GM18868 (cell line): ENCODE results near the gene ARHGAP9.
A peak's percentile ranks its signal among the peaks of the same experiment; 100 is the strongest.

Experiments used
- ATAC-seq: cut with Tn5 transposase; IDR thresholded peaks from one replicate; pipeline ENCODE4 v1.9.1; 2021; ENCODE audit warnings: mild to moderate bottlenecking, moderate library complexity; ENCODE audit not compliant: unreplicated experiment

The ARHGAP9 gene

DNA sequence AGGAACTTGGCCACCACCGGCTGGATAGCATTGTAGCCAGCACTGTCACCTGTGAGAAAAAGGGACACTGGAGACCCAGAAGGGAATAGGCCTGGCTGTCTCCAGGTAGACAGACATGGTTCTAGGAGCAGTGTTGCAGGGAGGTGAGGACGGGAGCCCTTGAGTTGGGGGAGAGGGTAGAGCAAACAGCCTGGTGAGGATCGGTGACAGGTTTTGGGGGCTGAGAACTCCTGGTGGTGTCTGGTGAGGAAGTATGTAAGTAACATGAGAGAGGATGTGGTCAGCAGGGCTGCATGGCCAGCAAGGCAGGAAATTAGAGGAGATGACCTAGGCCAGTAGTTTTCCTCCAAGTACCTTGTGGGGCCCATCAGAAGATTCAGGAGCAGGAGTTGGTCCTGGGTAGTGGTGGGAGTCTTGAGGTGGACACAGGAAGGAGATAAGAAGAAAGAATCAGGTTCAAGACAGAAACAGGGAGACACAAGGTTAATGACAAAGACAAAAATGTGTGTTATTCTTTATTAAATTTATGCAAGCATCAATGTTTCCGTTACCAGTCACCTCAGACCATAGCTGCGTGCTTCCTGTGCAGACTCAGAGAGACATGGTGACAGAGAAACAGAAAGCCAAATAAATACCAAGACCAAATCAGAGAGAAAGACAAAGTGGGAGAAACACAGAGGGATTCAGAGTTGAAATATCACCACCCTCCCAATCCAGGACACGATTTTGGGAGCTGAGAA, at the start of gene ARHGAP9:
Gene ARHGAP9, minus strand, starts transcription at position 491 of the 740 bp plus-strand sequence. Its CDS starts 460 bp downstream, at position 31.
- ATAC-seq: peak; percentile 30

DNA sequence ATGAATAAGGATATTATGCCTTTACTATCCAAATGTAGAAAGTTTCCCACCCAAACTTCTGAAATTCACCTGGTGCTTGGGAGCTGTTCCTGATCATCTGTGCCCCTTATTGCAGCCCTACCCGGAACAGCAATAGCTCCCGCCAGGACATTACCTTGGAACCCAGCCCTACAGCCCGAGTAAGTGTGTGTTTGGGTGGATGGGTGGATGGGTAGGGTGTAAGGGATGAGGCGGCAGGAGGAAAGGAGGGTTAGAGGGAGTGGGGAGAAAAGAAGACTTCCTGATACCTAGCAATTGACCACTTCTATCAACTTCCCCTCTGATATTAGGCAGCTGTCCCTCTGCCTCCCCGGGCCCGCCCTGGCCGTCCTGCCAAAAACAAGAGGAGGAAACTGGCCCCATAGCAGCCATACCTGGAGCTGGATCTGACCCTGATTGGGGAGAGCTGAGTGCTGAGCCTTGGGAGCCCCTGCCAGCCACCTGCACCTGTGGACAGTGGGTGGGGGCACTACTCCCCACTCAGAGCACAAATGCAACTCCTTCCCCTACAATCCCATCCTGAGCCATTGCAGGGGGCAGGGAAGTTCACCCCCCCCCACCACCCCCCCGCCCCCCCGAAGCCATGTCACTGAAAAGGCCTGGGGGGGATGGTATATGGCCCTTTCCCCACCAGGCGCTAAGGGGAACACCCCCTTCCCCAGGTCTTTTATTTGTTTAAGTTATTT, 49.3 kb upstream of the ARHGAP9 start:
- ATAC-seq: no peak

DNA sequence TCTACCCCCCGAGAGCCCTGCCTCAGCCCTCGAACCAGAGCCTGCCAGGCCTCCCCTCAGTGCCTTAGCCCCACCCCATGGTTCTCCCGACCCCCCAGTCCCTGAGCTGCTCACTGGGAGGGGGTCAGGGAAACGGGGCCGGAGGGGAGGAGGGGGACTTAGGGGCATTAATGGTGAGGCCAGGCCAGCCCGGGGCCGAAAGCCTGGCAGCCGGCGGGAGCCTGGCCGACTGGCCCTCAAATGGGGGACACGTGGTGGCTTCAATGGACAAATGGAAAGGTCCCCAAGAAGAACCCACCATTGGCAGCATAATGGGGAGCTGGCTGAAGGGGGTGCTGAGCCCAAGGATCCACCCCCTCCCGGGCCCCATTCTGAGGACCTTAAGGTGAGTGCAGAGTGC, 48.5 kb upstream of the ARHGAP9 start:
- ATAC-seq: no peak

DNA sequence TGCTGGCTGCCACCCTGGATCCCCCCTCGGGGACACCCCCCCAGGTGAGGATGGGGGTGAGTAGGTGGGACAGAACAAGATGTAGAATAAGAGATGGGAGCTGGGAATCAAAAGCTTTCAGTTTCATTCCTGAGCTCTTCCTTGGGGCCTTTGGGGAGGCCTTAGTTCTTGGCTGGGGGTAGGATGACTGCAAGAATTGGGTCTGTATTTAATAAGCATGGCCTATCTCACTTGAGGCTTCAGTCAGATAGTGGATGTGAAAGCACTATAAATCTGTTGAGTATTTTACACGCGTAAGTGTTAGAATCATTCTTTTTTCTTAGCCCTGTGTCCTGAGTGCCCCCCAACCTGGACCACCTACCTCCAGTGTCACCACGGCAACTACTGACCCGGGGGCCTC, 47.5 kb upstream of the ARHGAP9 start:
- no peak for ATAC-seq

DNA sequence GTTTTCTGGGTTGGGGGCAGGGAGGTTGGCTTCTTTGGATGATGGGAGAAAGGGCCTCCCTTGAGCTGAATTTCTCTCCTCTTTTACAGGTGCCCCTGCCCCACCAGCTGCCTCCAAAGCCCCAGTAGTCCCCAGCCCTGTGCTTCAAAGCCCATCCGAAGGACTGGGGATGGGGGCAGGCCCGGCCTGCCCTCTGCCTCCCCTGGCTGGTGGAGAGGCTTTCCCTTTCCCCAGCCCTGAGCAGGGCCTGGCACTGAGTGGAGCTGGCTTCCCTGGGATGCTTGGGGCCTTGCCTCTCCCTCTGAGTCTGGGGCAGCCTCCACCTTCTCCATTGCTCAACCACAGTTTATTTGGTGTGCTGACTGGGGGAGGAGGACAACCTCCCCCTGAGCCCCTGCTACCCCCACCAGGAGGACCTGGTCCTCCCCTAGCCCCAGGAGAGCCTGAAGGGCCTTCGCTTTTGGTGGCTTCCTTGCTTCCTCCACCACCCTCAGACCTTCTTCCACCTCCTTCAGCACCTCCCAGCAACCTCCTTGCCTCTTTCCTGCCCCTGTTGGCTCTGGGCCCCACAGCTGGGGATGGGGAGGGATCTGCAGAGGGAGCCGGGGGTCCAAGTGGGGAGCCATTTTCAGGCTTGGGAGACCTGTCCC, 46.9 kb upstream of the ARHGAP9 start:
- no peak for ATAC-seq

DNA sequence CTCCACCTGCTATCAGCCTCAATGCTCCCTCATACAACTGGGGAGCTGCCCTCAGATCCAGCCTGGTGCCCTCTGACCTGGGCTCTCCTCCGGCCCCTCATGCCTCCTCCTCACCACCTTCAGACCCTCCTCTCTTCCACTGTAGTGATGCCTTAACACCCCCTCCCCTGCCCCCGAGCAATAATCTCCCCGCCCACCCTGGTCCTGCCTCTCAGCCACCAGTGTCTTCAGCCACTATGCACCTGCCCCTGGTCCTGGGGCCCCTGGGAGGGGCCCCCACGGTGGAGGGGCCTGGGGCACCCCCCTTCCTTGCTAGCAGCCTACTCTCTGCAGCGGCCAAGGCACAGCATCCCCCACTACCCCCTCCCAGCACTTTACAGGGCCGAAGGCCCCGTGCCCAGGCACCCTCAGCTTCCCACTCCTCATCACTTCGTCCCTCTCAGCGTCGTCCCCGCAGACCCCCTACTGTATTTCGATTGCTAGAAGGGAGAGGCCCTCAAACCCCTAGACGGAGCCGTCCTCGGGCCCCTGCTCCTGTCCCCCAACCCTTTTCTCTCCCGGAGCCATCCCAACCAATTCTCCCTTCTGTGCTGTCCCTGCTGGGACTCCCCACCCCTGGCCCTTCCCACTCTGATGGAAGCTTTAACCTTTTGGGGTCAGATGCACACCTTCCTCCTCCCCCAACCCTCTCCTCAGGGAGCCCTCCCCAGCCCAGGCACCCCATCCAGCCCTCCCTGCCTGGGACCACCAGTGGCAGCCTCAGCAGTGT, 46.1 kb upstream of the ARHGAP9 start:
- no peak for ATAC-seq

DNA sequence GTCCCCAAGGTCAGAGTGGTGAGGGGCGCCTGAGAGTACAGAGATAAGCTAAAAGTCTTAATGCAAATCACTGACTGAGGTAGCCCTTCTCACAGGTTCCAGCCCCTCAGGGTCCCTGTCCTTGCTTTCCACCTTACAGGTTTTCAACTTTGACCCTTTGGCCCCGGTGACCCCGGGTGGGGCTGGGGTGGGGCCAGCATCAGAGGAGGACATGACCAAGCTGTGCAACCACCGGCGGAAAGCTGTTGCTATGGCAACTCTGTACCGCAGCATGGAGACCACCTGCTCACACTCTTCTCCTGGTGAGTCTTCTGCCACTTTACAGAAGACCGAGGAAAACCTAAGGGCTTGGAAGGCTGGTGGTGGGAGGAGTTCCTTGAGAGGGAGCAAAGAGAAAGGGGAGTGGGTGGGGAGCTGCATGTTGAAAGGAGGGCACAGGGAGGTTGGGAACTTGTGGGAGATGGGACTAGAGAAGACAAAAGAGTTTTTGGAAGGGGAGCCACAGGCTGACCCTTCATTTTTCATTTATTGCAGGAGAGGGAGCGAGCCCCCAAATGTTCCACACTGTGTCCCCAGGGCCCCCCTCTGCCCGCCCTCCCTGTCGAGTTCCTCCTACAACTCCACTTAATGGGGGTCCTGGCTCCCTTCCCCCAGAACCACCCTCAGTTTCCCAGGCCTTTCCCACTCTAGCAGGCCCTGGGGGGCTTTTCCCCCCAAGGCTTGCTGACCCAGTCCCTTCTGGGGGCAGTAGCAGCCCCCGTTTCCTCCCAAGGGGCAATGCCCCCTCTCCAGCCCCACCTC, 45.3 kb upstream of the ARHGAP9 start:
- no peak for ATAC-seq

DNA sequence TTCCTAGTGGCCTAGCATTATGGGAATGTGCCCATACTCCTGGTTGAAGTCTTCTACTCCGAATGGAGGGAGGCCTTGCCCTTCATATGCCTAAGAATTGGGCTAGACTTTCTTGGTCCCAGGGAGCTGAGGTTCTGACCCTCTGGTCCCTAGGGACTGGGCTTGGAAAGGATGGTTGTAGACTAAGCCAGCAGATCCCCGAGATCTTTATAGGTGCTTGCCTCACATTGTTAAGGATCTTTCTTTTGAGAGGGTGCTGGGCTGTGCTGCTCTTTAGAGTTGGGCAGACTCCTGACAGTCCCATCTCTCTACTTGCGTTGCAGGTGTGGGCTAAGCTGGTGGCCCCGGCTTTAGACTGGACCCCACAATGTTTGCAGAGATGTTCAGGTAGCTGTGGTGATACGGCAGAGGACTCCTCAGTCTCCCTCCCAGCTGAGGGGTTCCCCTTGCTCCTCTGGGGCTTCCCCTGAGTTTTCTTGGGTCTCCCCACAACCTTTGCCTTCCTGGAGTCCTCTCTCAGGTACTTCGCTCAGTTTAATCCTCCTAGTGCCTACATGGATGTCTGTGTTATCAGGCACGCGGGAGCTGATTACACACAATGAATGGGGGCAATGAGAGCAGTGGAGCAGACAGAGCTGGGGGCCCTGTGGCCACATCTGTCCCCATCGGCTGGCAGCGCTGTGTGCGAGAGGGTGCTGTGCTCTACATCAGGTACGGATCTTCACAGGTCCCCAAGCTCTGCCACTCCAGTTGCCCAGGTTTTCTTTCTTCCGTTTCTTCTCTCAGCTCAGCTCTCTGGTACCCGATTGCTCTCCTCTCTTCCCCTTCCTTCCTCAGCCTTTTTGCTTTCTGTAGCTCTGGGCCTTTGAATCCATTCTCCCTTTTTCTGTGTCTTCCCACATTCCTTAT, 44.3 kb upstream of the ARHGAP9 start:
- ATAC-seq: no peak

DNA sequence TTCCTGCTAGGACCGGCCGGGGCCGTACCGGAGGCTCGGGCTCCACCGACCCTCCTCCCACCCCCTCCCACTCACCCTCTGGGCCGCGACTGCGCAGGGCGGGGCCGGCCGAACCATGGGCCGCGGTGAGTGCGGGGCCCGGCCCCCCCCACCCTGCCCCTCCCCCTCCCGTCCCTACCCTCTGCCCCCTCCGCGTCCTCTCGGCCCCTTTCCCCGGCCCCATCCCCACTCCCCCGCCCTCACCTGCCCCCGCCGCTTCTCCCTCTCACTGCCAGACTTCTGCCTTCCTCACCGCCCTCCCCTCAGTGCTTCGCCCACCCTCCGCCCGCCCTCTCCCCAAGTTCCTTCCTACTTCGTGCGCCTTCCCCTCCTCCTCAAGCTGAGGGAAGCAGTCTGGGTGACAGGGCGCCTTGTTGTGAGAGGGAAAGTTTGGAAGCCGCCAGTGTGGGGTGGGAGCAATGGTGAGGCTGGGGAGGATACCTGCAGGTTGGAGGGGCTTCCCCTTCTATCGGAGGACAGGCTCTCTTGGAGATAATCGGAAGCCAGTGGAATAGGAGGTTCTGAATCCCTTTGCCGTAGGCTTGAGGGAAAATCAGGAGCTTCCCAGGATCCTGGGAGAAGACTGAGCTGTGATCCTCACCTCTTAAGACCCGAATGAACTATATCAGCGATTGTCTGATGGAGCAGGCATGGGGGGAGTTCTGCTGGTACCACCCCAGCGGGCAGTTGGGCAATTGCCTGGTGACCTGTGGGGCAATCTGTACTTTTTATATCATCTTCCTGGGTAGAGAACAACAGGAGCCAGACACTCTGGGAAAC, 43.4 kb upstream of the ARHGAP9 start:
- no peak for ATAC-seq

DNA sequence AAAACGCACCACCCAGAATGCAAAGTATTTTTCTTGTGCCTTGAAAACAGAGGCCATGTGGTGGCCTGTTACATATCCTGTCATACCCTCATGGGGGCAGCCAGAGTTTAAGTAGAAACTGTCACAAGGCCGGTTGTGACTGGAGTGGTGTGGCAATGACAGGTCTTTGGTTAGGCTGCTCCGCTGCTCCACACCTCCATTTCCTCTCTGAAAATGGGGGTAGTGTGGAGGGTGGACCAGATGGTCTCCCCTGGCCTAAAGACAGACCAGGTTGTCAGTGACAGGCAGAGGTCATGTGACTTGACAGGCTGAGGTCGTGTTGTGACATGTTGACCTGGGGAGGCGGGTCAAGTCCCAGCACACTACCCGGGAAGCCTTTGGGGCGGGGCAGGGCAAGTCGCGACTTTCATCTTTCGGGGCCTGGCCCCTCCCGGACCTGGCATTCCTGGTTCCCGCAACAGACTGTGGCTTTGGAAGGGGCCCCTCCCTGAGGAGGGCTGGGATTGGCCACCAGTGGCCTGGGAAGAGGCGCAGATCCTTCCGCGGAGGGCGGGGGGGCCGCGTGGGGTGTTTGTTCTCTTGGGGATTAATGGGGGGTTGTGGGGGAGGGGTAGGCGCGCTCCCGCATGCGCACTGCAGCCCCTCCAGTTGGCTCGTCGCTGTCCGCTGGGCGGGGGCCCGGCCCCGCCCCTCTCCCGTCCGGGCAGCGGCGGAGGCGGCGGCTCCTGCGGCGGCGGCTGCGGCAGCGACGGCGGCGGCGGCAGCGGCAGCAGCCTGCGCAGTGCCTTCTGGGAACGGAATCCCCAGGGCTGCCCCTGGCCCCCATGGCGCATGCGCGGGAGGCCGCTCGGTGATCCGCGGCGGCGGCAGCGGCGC, 42.6 kb upstream of the ARHGAP9 start, which contains the start of gene MBD6:
Gene MBD6, plus strand, starts transcription at position 814 of the 876 bp plus-strand sequence. CDS start 1,480 bp downstream, outside the sequence.
- peak; percentile 34 for ATAC-seq

DNA sequence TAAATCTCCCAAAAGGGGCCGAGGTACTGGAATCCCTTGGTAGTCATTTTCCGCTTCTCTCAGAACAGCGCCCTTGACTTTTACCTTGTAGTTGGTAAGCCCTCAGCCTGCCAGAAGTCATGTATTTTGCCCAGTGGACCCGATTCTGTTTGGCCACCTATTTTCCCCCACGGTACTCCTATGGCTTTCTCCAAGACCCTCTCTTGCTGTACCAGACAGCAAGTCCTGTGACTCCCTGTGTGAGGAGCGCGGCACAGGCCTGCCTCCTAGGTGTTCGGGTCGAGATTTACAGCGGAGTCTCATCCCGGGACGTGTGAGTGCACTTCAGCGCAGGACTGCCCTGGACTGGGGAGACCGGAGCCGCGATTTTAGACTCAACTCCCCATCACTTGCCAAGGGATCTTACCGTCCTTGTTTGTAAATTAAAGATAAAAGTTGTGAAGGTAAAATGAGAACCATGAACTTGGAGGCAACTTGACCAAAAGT, 41.9 kb upstream of the ARHGAP9 start:
- ATAC-seq: no peak

DNA sequence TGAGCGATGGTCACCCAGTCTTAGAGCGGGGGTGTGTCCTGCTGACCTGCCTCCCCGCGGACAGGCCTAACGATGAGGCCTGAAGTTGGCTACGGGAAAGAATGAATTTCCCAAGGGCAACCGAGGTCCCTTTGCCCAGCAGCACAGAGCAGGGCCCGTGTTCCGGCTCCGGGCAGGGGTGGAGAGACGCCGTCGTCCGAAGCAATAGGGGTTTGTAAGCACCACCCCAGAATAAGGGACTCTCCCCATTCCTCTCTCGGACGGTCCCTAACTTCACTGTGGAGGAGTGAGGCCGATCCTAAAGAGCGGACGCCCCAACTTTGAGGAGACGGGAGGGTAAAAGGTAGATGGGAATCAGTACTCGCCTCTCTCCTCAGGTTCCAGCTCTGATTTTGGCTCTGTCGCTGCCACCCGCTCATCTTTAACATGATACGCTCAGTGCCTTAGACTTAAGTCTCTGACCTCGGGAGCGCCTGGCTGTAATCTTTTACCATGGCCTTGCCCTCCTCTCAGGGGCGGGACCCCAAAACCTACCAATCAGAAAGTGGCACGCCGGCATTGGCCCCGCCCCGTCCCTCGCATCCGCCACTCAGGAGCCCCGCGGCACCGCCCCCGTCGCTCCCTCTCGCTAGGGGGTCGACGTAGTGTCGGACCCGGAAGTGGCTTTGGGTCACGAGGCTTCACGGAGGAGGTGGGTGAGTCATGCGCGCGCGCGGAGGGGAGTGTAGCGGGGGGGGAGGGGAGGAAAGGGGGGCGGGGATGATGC, 40.6 kb upstream of the ARHGAP9 start, which contains the start of gene DDIT3:
Gene DDIT3, minus strand, starts transcription at position 462 of the 766 bp plus-strand sequence. CDS start 3,108 bp downstream, outside the sequence.
- peak; percentile 78 for ATAC-seq

DNA sequence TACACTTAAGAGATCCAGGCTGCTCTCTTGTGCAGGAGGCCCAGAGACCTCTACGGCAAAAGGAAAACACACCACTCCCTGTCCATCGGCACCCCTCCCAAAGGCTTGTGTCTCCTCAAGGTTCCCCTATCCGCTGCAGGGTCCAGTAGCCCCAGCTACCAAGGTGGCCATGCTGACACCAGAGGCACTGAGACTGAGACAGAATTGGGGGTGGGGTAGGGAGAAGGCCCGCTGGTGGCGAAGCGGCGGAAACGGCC, 40.1 kb upstream of the ARHGAP9 start:
- no peak for ATAC-seq

DNA sequence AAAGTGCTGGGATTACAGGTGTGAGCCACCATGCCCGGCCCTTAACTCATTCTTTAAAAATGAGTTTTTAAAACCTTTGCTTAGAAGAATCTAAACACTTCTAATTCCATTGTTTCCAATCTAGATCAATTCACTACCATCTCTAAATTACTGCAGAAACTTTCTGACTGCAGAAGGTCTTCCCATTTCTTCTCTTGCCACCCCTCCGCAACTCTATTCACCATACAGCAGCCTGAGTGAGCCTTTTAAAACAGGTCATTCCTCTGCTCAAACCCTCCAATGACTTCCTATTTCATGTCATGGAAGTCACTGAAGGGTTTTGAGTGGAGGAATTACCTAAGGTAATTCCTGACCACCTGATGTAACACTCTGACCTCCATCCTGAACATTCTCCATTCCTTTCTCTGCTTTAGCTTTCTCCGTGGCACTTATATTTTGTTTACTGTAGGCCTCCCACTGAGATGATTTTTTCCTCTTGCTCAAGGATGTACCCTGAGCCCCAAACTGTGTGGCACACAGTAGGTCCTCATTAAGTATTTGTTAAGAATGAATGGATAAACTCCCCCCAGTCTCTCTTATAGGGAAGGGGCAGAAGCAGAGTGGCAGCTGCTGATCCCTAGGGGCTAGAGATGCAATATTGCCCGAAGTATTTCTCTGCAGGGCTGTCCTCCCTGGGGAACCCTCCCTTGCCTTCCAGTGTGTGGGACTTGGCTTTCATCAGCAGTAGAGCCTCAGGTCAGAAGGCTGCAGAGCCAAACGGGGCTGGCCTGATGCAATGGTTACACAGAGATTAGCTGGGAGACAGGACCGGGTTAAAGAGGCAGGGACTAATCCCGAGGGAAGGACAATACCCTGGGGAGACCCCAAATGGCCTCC, 39.5 kb upstream of the ARHGAP9 start:
- ATAC-seq: no peak

DNA sequence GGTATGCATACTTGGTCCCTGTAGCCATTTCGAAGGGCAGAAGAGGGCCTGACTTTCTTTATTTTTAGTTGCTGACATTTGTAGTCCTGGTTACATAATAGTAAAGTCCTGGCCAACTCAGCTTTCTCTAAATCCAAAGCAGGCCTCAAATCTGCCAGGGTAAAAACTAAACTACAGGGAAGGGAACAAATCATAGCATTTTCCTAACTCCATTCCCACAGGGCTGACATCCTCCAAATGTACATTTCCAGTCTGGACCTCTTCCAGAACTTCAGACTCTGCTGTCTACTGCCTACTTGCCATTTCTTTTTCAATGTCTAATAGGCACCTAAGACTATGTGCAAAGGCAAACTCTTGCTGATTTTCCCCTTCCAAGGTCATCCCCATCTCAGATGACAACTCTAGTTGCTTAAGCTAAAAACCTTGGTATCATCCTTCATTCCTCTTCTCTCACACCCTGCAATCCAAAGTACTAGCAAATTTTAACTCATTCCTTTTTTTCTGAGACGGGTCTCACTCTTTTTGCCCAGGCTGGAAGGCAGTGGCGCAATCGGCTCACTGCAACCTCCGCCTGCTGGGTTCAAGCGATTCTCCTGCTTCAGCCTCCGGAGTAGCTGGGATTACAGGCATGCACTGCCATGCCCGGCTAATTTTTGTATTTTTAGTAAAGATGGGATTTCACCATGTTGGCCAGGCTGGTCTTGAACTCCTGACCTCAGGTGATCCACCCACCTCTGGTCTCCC, 38.7 kb upstream of the ARHGAP9 start:
- ATAC-seq: no peak
